Stomach (tissue), 4 donors: Measurements from ENCODE around the gene PBX2.

Experiments used
- CTCF ChIP-seq, 7 experiments: fragments of 450-650 bp in 4 of 7; fragments of 200-600 bp in 3 of 7; sonication (generic) in 3 of 7; IDR thresholded peaks; one replicate each; pipeline ENCODE4 v1.5.1; 2016 to 2019; ENCODE audit warnings: antibody characterized with exemption in 7 of 7, control low read depth in 2 of 7, mild to moderate bottlenecking in 1 of 7
- EP300 ChIP-seq: sonication (generic); formaldehyde crosslinking; IDR thresholded peaks from one replicate; pipeline ENCODE4 v1.6.1; 2017; ENCODE audit warnings: antibody characterized with exemption
- POLR2A ChIP-seq, 4 donors: fragments of 450-650 bp; IDR thresholded peaks; one replicate each; pipeline ENCODE4 v1.6.1; 2016; ENCODE audit warnings: antibody characterized with exemption in 4 of 4, control low read depth in 2 of 4, mild to moderate bottlenecking in 1 of 4, moderate library complexity in 1 of 4

- no peak for TF ChIP-seq CTCF (IDR thresholded peaks at IDR 0.05)
- TF ChIP-seq POLR2A (IDR thresholded peaks at IDR 0.05): no peak
- no peak for TF ChIP-seq EP300
Measured at GRCh38 chr6:32158052-32158451, 31.9 kb downstream of the PBX2 start.
